ENCODE results near the gene ROS1. TPM values are rescaled to one million over a fixed set of nuclear protein-coding genes. Genes with fewer than 3 reads are reported as not detected.

The ROS1 gene
- polyA plus RNA-seq, 3 donors, result not detected

DNA sequence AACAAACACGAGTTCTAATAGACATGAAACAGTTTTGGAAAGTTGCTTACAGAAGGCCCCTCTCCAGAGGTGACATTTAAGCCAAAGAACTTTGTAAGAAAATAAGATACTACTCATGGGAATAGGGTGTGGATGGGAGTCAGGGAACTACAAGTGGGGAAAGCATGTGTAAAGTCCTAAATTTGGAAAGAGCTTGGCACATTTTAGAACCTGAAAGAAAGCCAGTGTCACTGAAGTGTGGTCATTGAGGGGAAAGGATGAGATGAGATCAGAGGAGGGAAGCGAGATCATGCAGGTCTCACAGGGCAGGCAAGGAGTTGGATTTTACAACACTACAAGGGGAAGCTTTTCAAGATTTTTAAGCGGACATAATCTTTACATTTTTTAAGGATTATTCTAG lies 122.4 kb downstream of the ROS1 start:
- no peaks in the 10 kb centered on the region for H3K4me1 Mint-ChIP-seq
- no peak overlapping the region for H3K4me3 Mint-ChIP-seq
- H3K9me3 Mint-ChIP-seq, result peaks cover 0 to 5% (median 0%) of the 10 kb centered on the region in 7 donors

DNA sequence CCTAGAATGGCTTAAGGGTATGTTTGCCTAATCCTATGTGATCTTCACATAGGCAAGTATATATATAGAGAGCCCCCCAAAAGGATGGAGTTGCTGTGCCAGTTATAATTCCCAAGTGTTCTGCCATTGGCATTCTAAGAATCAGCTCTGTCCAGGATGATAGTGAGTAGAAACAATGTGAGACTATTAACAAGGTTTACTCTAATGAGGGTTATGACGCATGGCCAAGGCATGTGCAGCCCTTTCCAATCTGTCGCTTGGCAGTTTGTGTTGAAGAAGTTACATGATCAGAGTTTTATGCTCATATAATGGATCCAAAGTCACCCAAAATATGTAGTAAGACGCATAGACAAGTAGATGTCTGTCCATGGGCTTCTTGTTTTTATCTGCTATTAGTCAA lies 126.8 kb downstream of the ROS1 start:
- no peaks in the 10 kb centered on the region for H3K36me3 ChIP-seq (replicated peaks in 1 of 2; ENCODE audit: control insufficient read depth in 1 of 2, insufficient read depth in 2 of 2, low read length in 2 of 2)
- no peak overlapping the region for H3K9ac ChIP-seq (ENCODE audit: insufficient read depth, low read length, poor library complexity, severe bottlenecking)
- no peak overlapping the region for H3K27ac ChIP-seq (ENCODE audit: low read depth in 1 of 2, low read length in 2 of 2)
- Mint-ChIP-seq H3K27ac (no peak overlapping the region), H3K27me3 (ENCODE audit: low read depth in 3 of 3) (no peaks in the 10 kb centered on the region), H3K9me3 (peaks cover 0 to 2% (median 0%) of the 10 kb centered on the region in 7 donors), H3K36me3 (no peaks in the 10 kb centered on the region), H3K4me3 (no peak overlapping the region), H3K4me1 (no peaks in the 10 kb centered on the region)
- no peaks in the 10 kb centered on the region for H3K4me1 ChIP-seq (ENCODE audit: control insufficient read depth in 1 of 2, insufficient read depth in 2 of 2, low read length in 2 of 2)
- no peaks in the 10 kb centered on the region for H4K20me1 ChIP-seq (ENCODE audit: insufficient read depth, low read length)
- TF ChIP-seq, protein P1, sequence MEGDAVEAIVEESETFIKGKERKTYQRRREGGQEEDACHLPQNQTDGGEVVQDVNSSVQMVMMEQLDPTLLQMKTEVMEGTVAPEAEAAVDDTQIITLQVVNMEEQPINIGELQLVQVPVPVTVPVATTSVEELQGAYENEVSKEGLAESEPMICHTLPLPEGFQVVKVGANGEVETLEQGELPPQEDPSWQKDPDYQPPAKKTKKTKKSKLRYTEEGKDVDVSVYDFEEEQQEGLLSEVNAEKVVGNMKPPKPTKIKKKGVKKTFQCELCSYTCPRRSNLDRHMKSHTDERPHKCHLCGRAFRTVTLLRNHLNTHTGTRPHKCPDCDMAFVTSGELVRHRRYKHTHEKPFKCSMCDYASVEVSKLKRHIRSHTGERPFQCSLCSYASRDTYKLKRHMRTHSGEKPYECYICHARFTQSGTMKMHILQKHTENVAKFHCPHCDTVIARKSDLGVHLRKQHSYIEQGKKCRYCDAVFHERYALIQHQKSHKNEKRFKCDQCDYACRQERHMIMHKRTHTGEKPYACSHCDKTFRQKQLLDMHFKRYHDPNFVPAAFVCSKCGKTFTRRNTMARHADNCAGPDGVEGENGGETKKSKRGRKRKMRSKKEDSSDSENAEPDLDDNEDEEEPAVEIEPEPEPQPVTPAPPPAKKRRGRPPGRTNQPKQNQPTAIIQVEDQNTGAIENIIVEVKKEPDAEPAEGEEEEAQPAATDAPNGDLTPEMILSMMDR (IDR thresholded peaks at IDR 0.05), result no peak
- H3K4me2 ChIP-seq (replicated peaks; ENCODE audit: extremely low read depth, low read length, poor library complexity, severe bottlenecking), result no peak overlapping the region
- no peak overlapping the region for H3K4me3 ChIP-seq (replicated peaks in 1 of 3; ENCODE audit: low read depth in 2 of 3, low read length in 3 of 3)
- no peaks in the 10 kb centered on the region for H3K27me3 ChIP-seq (ENCODE audit: control insufficient read depth in 2 of 2, insufficient read depth in 2 of 2, low read length in 2 of 2)
- no peaks in the 10 kb centered on the region for H3K79me2 ChIP-seq (ENCODE audit: insufficient read depth, low read length)
- intact Hi-C loops (cut with micrococcal nuclease), result no loop called here
- DNase-seq, result no peak
- H2AFZ ChIP-seq (ENCODE audit: insufficient read depth, low read depth, low read length, poor library complexity, severe bottlenecking), result no peak overlapping the region
- H3K9me3 ChIP-seq (replicated peaks in 1 of 2; ENCODE audit: control insufficient read depth in 1 of 2, insufficient read depth in 1 of 2, low read length in 2 of 2), result no peaks in the 10 kb centered on the region
- WGBS (ENCODE audit: insufficient coverage), result 83% methylated on average over 2 of the region's 3 CpGs

More for the DNA sequence above, 122.4 kb downstream of the ROS1 start:
- Histone ChIP-seq H3K36me3 (replicated peaks in 1 of 2; ENCODE audit: control insufficient read depth in 1 of 2, insufficient read depth in 2 of 2, low read length in 2 of 2) (no peaks in the 10 kb centered on the region), H3K27me3 (ENCODE audit: control insufficient read depth in 2 of 2, insufficient read depth in 2 of 2, low read length in 2 of 2) (no peaks in the 10 kb centered on the region), H4K20me1 (ENCODE audit: insufficient read depth, low read length) (no peaks in the 10 kb centered on the region), H3K9me3 (replicated peaks in 1 of 2; ENCODE audit: control insufficient read depth in 1 of 2, insufficient read depth in 1 of 2, low read length in 2 of 2) (no peaks in the 10 kb centered on the region), H3K4me3 (replicated peaks in 1 of 3; ENCODE audit: low read depth in 2 of 3, low read length in 3 of 3) (no peak overlapping the region), H3K4me2 (replicated peaks; ENCODE audit: extremely low read depth, low read length, poor library complexity, severe bottlenecking) (no peak overlapping the region), H3K27ac (ENCODE audit: low read depth in 1 of 2, low read length in 2 of 2) (no peak overlapping the region), H3K9ac (ENCODE audit: insufficient read depth, low read length, poor library complexity, severe bottlenecking) (no peak overlapping the region), H3K4me1 (ENCODE audit: control insufficient read depth in 1 of 2, insufficient read depth in 2 of 2, low read length in 2 of 2) (no peaks in the 10 kb centered on the region), H3K79me2 (ENCODE audit: insufficient read depth, low read length) (no peaks in the 10 kb centered on the region), H2AFZ (ENCODE audit: insufficient read depth, low read depth, low read length, poor library complexity, severe bottlenecking) (no peak overlapping the region)
- no peak for DNase-seq
- intact Hi-C loops (cut with micrococcal nuclease), result no loop called here
- Mint-ChIP-seq H3K36me3 (no peaks in the 10 kb centered on the region), H3K27ac (no peak overlapping the region), H3K27me3 (ENCODE audit: low read depth in 3 of 3) (no peaks in the 10 kb centered on the region)
- WGBS (ENCODE audit: insufficient coverage), result 83% methylated on average over 1 of the region's 3 CpGs
- TF ChIP-seq, protein P1 (IDR thresholded peaks at IDR 0.05), result no peak

Measured in CD14-positive monocyte (primary cell).